ENCODE results near the gene MAN1B1. TPM values are rescaled to one million over a fixed set of nuclear protein-coding genes. Genes with fewer than 3 reads are reported as not detected.
A peak's percentile ranks its signal among the peaks of the same experiment; 100 is the strongest.

MAN1B1 gene
- total RNA-seq, 1 donor from 2014 or later: 24.6 TPM

- Mint-ChIP-seq H3K27me3 (ENCODE audit: insufficient read depth, low read depth) (peaks cover 5% of the 10 kb centered on the region), H3K9me3 (no peaks in the 10 kb centered on the region), H3K36me3 (no peaks in the 10 kb centered on the region), H3K4me3 (peak overlapping the region; percentile 66), H3K4me1 (peaks cover 4% of the 10 kb centered on the region), H3K27ac (no peak overlapping the region)
- Histone ChIP-seq H3K9ac (no peak overlapping the region), H3K4me1 (peaks cover 5% of the 10 kb centered on the region), H3K4me3 (no peak overlapping the region), H3F3A (ENCODE audit: low read depth) (peaks cover 10% of the 10 kb centered on the region), H3K9me3 (ENCODE audit: low read depth) (no peaks in the 10 kb centered on the region), H2AFZ (replicated peaks) (no peak overlapping the region), H3K27ac (no peak overlapping the region), H3K27me3 (peaks cover 22% of the 10 kb centered on the region), H3K36me3 (no peaks in the 10 kb centered on the region), H4K20me1 (ENCODE audit: low read depth) (peaks cover 46% of the 10 kb centered on the region), H3K79me2 (ENCODE audit: low read depth) (no peaks in the 10 kb centered on the region), H3K4me2 (no peak overlapping the region)
- no peak for DNase-seq (ENCODE audit: low spot score)
- TF ChIP-seq EZH2phosphoT487 (IDR thresholded peaks at IDR 0.05): no peak
- no peak for TF ChIP-seq EZH2 (IDR thresholded peaks at IDR 0.05)
- no peak for TF ChIP-seq CTCF (IDR thresholded peaks at IDR 0.05)
Measured at GRCh38 chr9:137065336-137065967, 21.3 kb upstream of the MAN1B1 start.

GRCh38 chr9:137066096-137066861 lies 20.5 kb upstream of the MAN1B1 start:
- H2AFZ ChIP-seq (replicated peaks): no peak overlapping the region
- no peaks in the 10 kb centered on the region for H3K9me3 ChIP-seq (ENCODE audit: low read depth)
- H3K4me1 Mint-ChIP-seq: peaks cover 10% of the 10 kb centered on the region
- no peaks in the 10 kb centered on the region for H3K36me3 Mint-ChIP-seq
- no peak overlapping the region for H3K27ac ChIP-seq
- DNase-seq (ENCODE audit: low spot score): no peak
- no peak overlapping the region for H3K4me2 ChIP-seq
- H3K36me3 ChIP-seq: no peaks in the 10 kb centered on the region
- peaks cover 7% of the 10 kb centered on the region for H3K27me3 Mint-ChIP-seq (ENCODE audit: insufficient read depth, low read depth)
- TF ChIP-seq EZH2 (IDR thresholded peaks at IDR 0.05): no peak
- TF ChIP-seq EZH2phosphoT487 (IDR thresholded peaks at IDR 0.05): no peak
- no peak for TF ChIP-seq CTCF (IDR thresholded peaks at IDR 0.05)
- H3K9ac ChIP-seq: no peak overlapping the region
- H3K79me2 ChIP-seq (ENCODE audit: low read depth): no peaks in the 10 kb centered on the region
- peaks cover 17% of the 10 kb centered on the region for H3F3A ChIP-seq (ENCODE audit: low read depth)
- H3K4me3 ChIP-seq: no peak overlapping the region
- peaks cover 46% of the 10 kb centered on the region for H4K20me1 ChIP-seq (ENCODE audit: low read depth)
- H3K4me3 Mint-ChIP-seq: no peak overlapping the region
- no peak overlapping the region for H3K27ac Mint-ChIP-seq
- peaks cover 22% of the 10 kb centered on the region for H3K27me3 ChIP-seq
- peaks cover 11% of the 10 kb centered on the region for H3K4me1 ChIP-seq
- H3K9me3 Mint-ChIP-seq: no peaks in the 10 kb centered on the region

- Histone ChIP-seq H2AFZ (replicated peaks) (no peak overlapping the region), H3F3A (ENCODE audit: low read depth) (peaks cover 22% of the 10 kb centered on the region), H3K4me2 (no peak overlapping the region), H3K27ac (no peak overlapping the region), H3K4me3 (no peak overlapping the region), H3K9me3 (ENCODE audit: low read depth) (no peaks in the 10 kb centered on the region), H4K20me1 (ENCODE audit: low read depth) (peaks cover 46% of the 10 kb centered on the region), H3K4me1 (peaks cover 11% of the 10 kb centered on the region), H3K9ac (no peak overlapping the region), H3K27me3 (peaks cover 28% of the 10 kb centered on the region), H3K36me3 (no peaks in the 10 kb centered on the region), H3K79me2 (ENCODE audit: low read depth) (no peaks in the 10 kb centered on the region)
- Mint-ChIP-seq H3K4me3 (peak overlapping the region; percentile 54), H3K27ac (no peak overlapping the region), H3K9me3 (no peaks in the 10 kb centered on the region), H3K4me1 (peaks cover 10% of the 10 kb centered on the region), H3K36me3 (no peaks in the 10 kb centered on the region), H3K27me3 (ENCODE audit: insufficient read depth, low read depth) (peaks cover 6% of the 10 kb centered on the region)
- DNase-seq (ENCODE audit: low spot score): peak; percentile 82
- TF ChIP-seq CTCF (IDR thresholded peaks at IDR 0.05) (peak; percentile 62), EZH2phosphoT487 (IDR thresholded peaks at IDR 0.05) (no peak), EZH2 (IDR thresholded peaks at IDR 0.05) (no peak)
Measured at GRCh38 chr9:137067860-137068538, 18.8 kb upstream of the MAN1B1 start.
